Epithelial cell of proximal tubule (primary cell): ENCODE measurements around the gene SORCS1. TPM values are rescaled to one million over a fixed set of nuclear protein-coding genes. Genes with fewer than 3 reads are reported as not detected.

Experiments
- DNase-seq: peaks from one replicate; pipeline ENCODE4 v3.0.0-alpha.2; 2011; ENCODE audit warnings: low read depth
- H3K4me3 ChIP-seq: 2 replicates; pipeline ENCODE4 v1.5.1; 2011; ENCODE audit warnings: low read depth, mild to moderate bottlenecking, low read length
- CTCF ChIP-seq: conservative IDR thresholded peaks from 2 replicates; pipeline ENCODE4 v1.5.1; 2012; ENCODE audit warnings: low read depth, mild to moderate bottlenecking, low read length
- total RNA-seq: library from RNA; depleted of rRNA; stranded (reverse); fragments of >200 nt; gene quantifications from 2 replicates; pipeline ENCODE4 v1.2.3, GENCODE V29; 2015

The SORCS1 gene
- total RNA-seq, 1 donor from 2014 or later: 0.06 TPM

GRCh38 chr10:106768204-106768603 lies 396.3 kb downstream of the SORCS1 start:
- H3K4me3 ChIP-seq: no peak overlapping the region
- no peak for DNase-seq
- no peak for TF ChIP-seq CTCF

GRCh38 chr10:106765928-106766327 lies 398.6 kb downstream of the SORCS1 start:
- H3K4me3 ChIP-seq: no peak overlapping the region
- TF ChIP-seq CTCF: no peak
- no peak for DNase-seq

- no peak for DNase-seq
- H3K4me3 ChIP-seq: no peak overlapping the region
- no peak for TF ChIP-seq CTCF
These were observed 399.2 kb downstream of the SORCS1 start for GRCh38 chr10:106765241-106765754.

- no peak overlapping the region for H3K4me3 ChIP-seq
- TF ChIP-seq CTCF: no peak
- DNase-seq: no peak
These were observed 400.1 kb downstream of the SORCS1 start for GRCh38 chr10:106764360-106764759.

- no peak overlapping the region for H3K4me3 ChIP-seq
- no peak for TF ChIP-seq CTCF
- no peak for DNase-seq
These were observed 402.6 kb downstream of the SORCS1 start for GRCh38 chr10:106761906-106762305.

GRCh38 chr10:106757521-106757920 lies 407.0 kb downstream of the SORCS1 start:
- TF ChIP-seq CTCF: no peak
- H3K4me3 ChIP-seq: no peak overlapping the region
- no peak for DNase-seq

- no peak for TF ChIP-seq CTCF
- DNase-seq: no peak
- no peak overlapping the region for H3K4me3 ChIP-seq
These were observed 413.4 kb downstream of the SORCS1 start for GRCh38 chr10:106751091-106751490.
